ENCODE data around the gene MGA.
A peak's percentile ranks its signal among the peaks of the same experiment; 100 is the strongest.

- TF ChIP-seq, protein P1, sequence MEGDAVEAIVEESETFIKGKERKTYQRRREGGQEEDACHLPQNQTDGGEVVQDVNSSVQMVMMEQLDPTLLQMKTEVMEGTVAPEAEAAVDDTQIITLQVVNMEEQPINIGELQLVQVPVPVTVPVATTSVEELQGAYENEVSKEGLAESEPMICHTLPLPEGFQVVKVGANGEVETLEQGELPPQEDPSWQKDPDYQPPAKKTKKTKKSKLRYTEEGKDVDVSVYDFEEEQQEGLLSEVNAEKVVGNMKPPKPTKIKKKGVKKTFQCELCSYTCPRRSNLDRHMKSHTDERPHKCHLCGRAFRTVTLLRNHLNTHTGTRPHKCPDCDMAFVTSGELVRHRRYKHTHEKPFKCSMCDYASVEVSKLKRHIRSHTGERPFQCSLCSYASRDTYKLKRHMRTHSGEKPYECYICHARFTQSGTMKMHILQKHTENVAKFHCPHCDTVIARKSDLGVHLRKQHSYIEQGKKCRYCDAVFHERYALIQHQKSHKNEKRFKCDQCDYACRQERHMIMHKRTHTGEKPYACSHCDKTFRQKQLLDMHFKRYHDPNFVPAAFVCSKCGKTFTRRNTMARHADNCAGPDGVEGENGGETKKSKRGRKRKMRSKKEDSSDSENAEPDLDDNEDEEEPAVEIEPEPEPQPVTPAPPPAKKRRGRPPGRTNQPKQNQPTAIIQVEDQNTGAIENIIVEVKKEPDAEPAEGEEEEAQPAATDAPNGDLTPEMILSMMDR (IDR thresholded peaks at IDR 0.05; ENCODE audit: low read depth, low read length, poor library complexity, severe bottlenecking) = peak; percentile 88
- TF ChIP-seq EZH2phosphoT487 (IDR thresholded peaks at IDR 0.05; ENCODE audit: borderline replicate concordance, low read length) = no peak
These were observed 114.1 kb downstream of the MGA start, which contains the start of gene MAPKBP1 for GRCh38 chr15:41774062-41774881.

Data from DOHH2 (cell line).